ENCODE data around the gene OR4F6. TPM values are rescaled to one million over a fixed set of nuclear protein-coding genes. Genes with fewer than 3 reads are reported as not detected.

OR4F6 gene
- total and polyA plus RNA-seq, 2 of the 13 experiments (the other 11 are each of a cell fraction or from before 2014, with no cell fraction given) = not detected

DNA sequence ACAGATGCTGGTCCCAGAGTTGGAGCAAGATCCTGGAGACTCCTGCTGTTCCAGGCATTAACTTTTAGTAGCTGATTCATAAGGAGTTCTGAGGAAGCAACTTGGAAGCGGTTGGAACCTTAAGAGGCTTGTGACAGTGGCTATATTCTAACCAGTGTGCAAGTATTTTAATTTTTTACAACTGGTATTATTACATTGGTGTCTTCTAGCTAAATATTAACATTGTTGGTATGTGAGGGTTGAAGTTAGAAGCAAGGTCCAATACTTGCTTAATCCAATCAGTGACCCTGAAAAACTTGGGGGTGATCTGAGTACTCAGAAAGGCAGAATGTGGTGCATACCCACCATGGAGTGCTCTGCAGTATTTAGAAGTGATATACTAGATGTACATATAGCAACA, 7.1 kb downstream of the OR4F6 start:
- Histone ChIP-seq H3K4me2 (ENCODE audit: low read depth, low read length) (no peak overlapping the region), H3K9ac (ENCODE audit: insufficient read depth, low read depth, low read length) (no peak overlapping the region), H3K9me3 (ENCODE audit: low read length) (no peaks in the 10 kb centered on the region), H2AFZ (ENCODE audit: low read length) (no peak overlapping the region), H3K4me1 (ENCODE audit: insufficient read depth, low read length) (no peaks in the 10 kb centered on the region), H3K27me3 (ENCODE audit: control insufficient read depth in 1 of 2, insufficient read depth in 2 of 2, low read length in 2 of 2) (0 out of 5 replicates have a peak, but pooled peaks cover 0 to 2% of the 10 kb centered on the region in 2 experiments), H4K20me1 (ENCODE audit: insufficient read depth, low read length) (no peaks in the 10 kb centered on the region), H3K36me3 (replicated peaks in 1 of 2; ENCODE audit: control insufficient read depth in 1 of 2, insufficient read depth in 2 of 2, low read length in 2 of 2) (no peaks in the 10 kb centered on the region), H3K27ac (ENCODE audit: extremely low read length, insufficient read depth, low read length) (no peak overlapping the region), H3K4me3 (replicated peaks in 1 of 3; ENCODE audit: insufficient read depth in 1 of 3, low read depth in 2 of 3, low read length in 3 of 3) (no peak overlapping the region), H3K79me2 (ENCODE audit: insufficient read depth, low read length) (no peaks in the 10 kb centered on the region)
- no peak for ATAC-seq
- ChIA-PET CTCF (ENCODE audit: low intra/inter-chr PET ratio, low total read pairs) (no interaction called here), POLR2A (no interaction called here)
- intact Hi-C loops (cut with micrococcal nuclease; ENCODE audit: unreplicated experiment) (no loop called here), in situ Hi-C loops (cut with HindIII; ENCODE audit: extremely low pct_ligation_motif_present, low pct_unique_long_range_greater_than_20kb) (no loop called here)
- BruUV-seq (replicated peaks) = no TSS peak
- TF ChIP-seq ZNF251 (CRISPR knock-in tag; IDR thresholded peaks at IDR 0.05) (no peak), NFKB2 (CRISPR knock-in tag; IDR thresholded peaks at IDR 0.05; ENCODE audit: borderline replicate concordance) (no peak), NFE2L2 (IDR thresholded peaks at IDR 0.05; ENCODE audit: low read length) (no peak), HOXD1 (CRISPR knock-in tag; IDR thresholded peaks at IDR 0.05) (no peak), CREB1 (IDR thresholded peaks at IDR 0.05) (no peak), CREB1 (CRISPR knock-in tag; IDR thresholded peaks at IDR 0.05) (no peak), ZNF101 (CRISPR knock-in tag; IDR thresholded peaks at IDR 0.05; ENCODE audit: borderline replicate concordance, low read depth) (no peak), SRF (IDR thresholded peaks at IDR 0.05; ENCODE audit: low read depth, low read length) (no peak), ZNF782 (CRISPR knock-in tag; IDR thresholded peaks at IDR 0.05; ENCODE audit: borderline replicate concordance) (no peak), ZBTB3 (CRISPR knock-in tag; IDR thresholded peaks at IDR 0.05; ENCODE audit: borderline replicate concordance, low read depth) (no peak), POLR2G (IDR thresholded peaks at IDR 0.05; ENCODE audit: low read depth, low read length) (no peak), NFE2 (CRISPR knock-in tag; IDR thresholded peaks at IDR 0.05) (no peak), ARNTL (CRISPR knock-in tag; IDR thresholded peaks at IDR 0.05) (no peak)
- TF ChIP-seq, protein P1, sequence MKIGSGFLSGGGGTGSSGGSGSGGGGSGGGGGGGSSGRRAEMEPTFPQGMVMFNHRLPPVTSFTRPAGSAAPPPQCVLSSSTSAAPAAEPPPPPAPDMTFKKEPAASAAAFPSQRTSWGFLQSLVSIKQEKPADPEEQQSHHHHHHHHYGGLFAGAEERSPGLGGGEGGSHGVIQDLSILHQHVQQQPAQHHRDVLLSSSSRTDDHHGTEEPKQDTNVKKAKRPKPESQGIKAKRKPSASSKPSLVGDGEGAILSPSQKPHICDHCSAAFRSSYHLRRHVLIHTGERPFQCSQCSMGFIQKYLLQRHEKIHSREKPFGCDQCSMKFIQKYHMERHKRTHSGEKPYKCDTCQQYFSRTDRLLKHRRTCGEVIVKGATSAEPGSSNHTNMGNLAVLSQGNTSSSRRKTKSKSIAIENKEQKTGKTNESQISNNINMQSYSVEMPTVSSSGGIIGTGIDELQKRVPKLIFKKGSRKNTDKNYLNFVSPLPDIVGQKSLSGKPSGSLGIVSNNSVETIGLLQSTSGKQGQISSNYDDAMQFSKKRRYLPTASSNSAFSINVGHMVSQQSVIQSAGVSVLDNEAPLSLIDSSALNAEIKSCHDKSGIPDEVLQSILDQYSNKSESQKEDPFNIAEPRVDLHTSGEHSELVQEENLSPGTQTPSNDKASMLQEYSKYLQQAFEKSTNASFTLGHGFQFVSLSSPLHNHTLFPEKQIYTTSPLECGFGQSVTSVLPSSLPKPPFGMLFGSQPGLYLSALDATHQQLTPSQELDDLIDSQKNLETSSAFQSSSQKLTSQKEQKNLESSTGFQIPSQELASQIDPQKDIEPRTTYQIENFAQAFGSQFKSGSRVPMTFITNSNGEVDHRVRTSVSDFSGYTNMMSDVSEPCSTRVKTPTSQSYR (CRISPR knock-in tag; IDR thresholded peaks at IDR 0.05; ENCODE audit: borderline replicate concordance) = no peak
- FAIRE-seq = no peak
- DNase-seq (ENCODE audit: low spot score) = no peak
- WGBS (ENCODE audit: low lambda C conversion rate) = 93% methylated on average over 1 of the region's 1 CpG
